ENCODE data around the gene TP53RK. TPM values are rescaled to one million over a fixed set of nuclear protein-coding genes. Genes with fewer than 3 reads are reported as not detected.

The TP53RK gene
- total RNA-seq, 4 donors from 2014 or later: 7.4 to 12.1 (median 10.6) TPM

DNA sequence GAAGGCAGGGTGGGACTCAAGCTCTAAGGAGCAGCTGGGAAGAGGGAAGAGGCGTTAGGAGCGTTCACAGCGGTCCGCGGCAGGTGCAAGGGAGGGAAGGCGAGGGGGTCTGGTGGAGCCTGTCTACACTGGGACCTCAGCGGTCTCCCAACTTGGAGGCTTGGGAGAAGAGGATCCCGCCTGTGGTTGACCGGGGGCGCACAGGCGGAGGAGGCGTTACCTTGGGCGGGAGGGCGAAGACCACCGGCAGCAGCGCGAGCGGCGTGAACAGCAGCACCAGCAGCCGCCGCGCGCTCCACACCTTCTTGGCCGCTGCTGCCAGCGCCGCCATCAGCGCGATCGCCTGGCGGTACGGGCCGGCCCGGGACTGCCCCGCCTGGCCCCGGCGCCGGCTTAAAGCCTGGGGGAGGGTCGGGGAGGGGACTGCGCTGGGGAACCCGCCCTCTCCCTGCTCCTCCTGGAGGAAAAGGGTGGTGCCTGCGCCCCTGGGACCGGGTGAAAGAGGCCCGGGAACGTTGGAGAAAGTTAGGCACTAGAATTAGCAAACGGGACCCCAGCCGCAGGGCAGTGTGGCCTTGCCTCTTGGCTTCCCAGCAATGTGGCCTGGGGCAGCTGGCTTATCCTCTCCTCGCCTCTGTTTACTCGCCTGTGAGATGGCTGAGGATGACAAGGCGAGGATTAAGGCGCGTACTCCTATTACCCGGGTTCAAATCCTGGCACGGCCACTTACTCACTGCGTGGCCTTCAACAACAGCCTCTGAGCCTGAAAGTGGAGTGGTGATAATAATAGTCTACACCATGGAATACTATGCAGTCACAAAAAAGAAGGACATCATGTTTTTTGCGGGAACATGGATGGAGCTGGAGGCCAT lies 37.9 kb downstream of the TP53RK start, which contains the start of gene SLC13A3:
Gene SLC13A3 (minus strand): TSS at position 369 of the 872 bp plus-strand sequence. CDS start 38 bp downstream, at position 331.
- no peak within 1 kb of the TSS for H3K4me3 ChIP-seq
- H3K27me3 ChIP-seq: peaks cover 0 to 9% of the 10 kb centered on the region in 2 donors
- H3K27ac ChIP-seq: no peak within 1 kb of the TSS

GRCh38 chr20:46650575-46651090 lies 38.6 kb downstream of the TP53RK start:
- Histone ChIP-seq H3K27ac (no peak overlapping the region), H3K4me1 (no peaks in the 10 kb centered on the region), H3K36me3 (no peaks in the 10 kb centered on the region), H3K9me3 (no peaks in the 10 kb centered on the region), H3K4me3 (no peak overlapping the region), H3K27me3 (peaks cover 0 to 9% of the 10 kb centered on the region in 2 donors)
- no peak for DNase-seq
- TF ChIP-seq CTCF (IDR thresholded peaks at IDR 0.05): no peak
- no peak for TF ChIP-seq POLR2A (IDR thresholded peaks at IDR 0.05)

More for the DNA sequence above, 37.9 kb downstream of the TP53RK start, which contains the start of gene SLC13A3:
- Histone ChIP-seq H3K4me1 (no peaks in the 10 kb centered on the region), H3K36me3 (no peaks in the 10 kb centered on the region), H3K9me3 (no peaks in the 10 kb centered on the region)
- DNase-seq: no peak
- TF ChIP-seq CTCF (IDR thresholded peaks at IDR 0.05) (no peak), POLR2A (IDR thresholded peaks at IDR 0.05) (no peak)

DNA sequence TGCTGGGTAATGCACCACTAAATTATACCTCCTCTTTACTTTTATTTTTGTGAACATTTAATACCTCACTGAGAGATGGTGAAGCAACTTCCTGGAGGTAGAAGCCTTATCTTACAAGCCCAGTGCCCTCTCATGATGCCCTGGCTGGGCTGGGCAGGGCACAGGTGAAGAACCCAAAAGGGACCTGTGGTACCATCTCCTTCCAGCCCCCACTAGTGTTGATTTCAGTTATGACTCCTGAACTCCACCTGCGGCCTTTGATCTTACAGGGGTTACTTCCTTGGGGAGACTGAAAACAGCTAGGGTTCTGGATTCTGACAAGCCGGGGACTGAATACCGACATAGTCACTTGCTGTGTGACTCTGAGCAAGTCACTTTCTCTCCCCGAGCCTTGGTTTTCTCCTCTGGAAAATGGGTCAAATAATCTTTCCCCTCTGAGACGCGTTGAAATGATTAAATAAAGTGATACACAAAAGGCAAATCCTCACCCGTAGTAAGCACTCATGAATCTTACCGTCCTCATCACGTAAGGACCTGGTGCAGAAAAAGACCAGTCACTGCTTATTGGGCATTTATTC lies 39.2 kb downstream of the TP53RK start:
- DNase-seq: no peak
- H3K36me3 ChIP-seq: no peaks in the 10 kb centered on the region
- TF ChIP-seq CTCF (IDR thresholded peaks at IDR 0.05) (no peak), POLR2A (IDR thresholded peaks at IDR 0.05) (no peak)
- H3K4me3 ChIP-seq: no peak overlapping the region
- no peak overlapping the region for H3K27ac ChIP-seq
- no peaks in the 10 kb centered on the region for H3K4me1 ChIP-seq
- no peaks in the 10 kb centered on the region for H3K9me3 ChIP-seq
- peaks cover 0 to 9% of the 10 kb centered on the region in 2 donors for H3K27me3 ChIP-seq

DNA sequence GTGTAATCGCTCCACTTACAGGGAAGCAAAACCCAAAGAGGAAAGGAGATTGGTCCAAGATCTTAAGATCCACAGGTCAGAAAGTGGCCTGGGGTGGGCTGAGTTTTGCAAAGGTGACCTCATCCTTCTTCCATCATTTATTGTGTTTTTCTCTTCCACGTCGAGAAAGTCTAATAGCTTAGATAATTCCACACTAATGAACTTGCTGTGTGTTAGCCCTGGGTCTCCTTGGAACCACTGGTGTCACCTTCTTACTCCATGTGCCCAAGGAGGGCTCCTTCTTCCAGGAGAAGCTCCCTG lies 39.6 kb downstream of the TP53RK start:
- no peak overlapping the region for H3K27ac ChIP-seq

More for the DNA sequence above, 39.6 kb downstream of the TP53RK start:
- Histone ChIP-seq H3K27me3 (peaks cover 0 to 9% of the 10 kb centered on the region in 2 donors), H3K4me1 (no peaks in the 10 kb centered on the region), H3K9me3 (no peaks in the 10 kb centered on the region), H3K4me3 (no peak overlapping the region), H3K36me3 (no peaks in the 10 kb centered on the region)
- TF ChIP-seq POLR2A (IDR thresholded peaks at IDR 0.05): no peak
- TF ChIP-seq CTCF (IDR thresholded peaks at IDR 0.05): no peak
- DNase-seq: no peak

Measured in Peyer's patch (tissue), 4 donors.